Measurements from ENCODE around the gene CIDEC. TPM values are rescaled to one million over a fixed set of nuclear protein-coding genes. Genes with fewer than 3 reads are reported as not detected.
"Not testable (repeated sequence)": the region's sequence is repeated elsewhere in the genome, so short reads cannot be mapped to it uniquely, and the experiment has no call there.

CIDEC gene
- total RNA-seq, 3 donors from 2014 or later: 10.4 to 49.0 (median 14.9) TPM

- Histone ChIP-seq H3K36me3 (ENCODE audit: low read depth) (no peaks in the 10 kb centered on the region), H3K4me3 (no peak overlapping the region), H3K4me1 (ENCODE audit: low read depth) (peaks cover 59% of the 10 kb centered on the region), H3K9me3 (no peaks in the 10 kb centered on the region)
- ATAC-seq: no peak
- intact Hi-C loops (cut with DNase I, micrococcal nuclease): no loop called here
- no peak for DNase-seq
- TF ChIP-seq CTCF (IDR thresholded peaks at IDR 0.05): no peak
Observed at GRCh38 chr3:9899289-9899791, 19.3 kb upstream of the CIDEC start.

- Histone ChIP-seq H3K9me3 (no peaks in the 10 kb centered on the region), H3K4me3 (no peak overlapping the region), H3K36me3 (ENCODE audit: low read depth) (no peaks in the 10 kb centered on the region), H3K4me1 (ENCODE audit: low read depth) (peaks cover 59% of the 10 kb centered on the region)
- intact Hi-C loops (cut with DNase I, micrococcal nuclease): no loop called here
- DNase-seq (peak in 2 of 3 donors; percentile 61 to 76), ATAC-seq (peak; percentile 41)
- no peak for TF ChIP-seq CTCF (IDR thresholded peaks at IDR 0.05)
Observed at GRCh38 chr3:9898467-9899241, 18.6 kb upstream of the CIDEC start.

GRCh38 chr3:9897408-9898372, 17.6 kb upstream of the CIDEC start:
- ATAC-seq (peak; percentile 75), DNase-seq (peak; percentile 44 to 79 (median 56))
- Histone ChIP-seq H3K36me3 (ENCODE audit: low read depth) (no peaks in the 10 kb centered on the region), H3K9me3 (no peaks in the 10 kb centered on the region), H3K4me1 (ENCODE audit: low read depth) (peaks cover 60% of the 10 kb centered on the region), H3K4me3 (no peak overlapping the region)
- intact Hi-C loops (cut with DNase I, micrococcal nuclease): no loop called here
- TF ChIP-seq CTCF (IDR thresholded peaks at IDR 0.05): no peak

- H3K4me1 ChIP-seq (ENCODE audit: low read depth): peaks cover 57% of the 10 kb centered on the region
- H3K9me3 ChIP-seq; DNase-seq; H3K36me3 ChIP-seq (ENCODE audit: low read depth); H3K4me3 ChIP-seq; intact Hi-C loops (cut with DNase I, micrococcal nuclease): not testable (repeated sequence)
- ATAC-seq: peak; percentile 2
Observed at GRCh38 chr3:9896755-9897407, 16.8 kb upstream of the CIDEC start.

GRCh38 chr3:9895715-9896114, 15.7 kb upstream of the CIDEC start:
- H3K36me3 ChIP-seq (ENCODE audit: low read depth); H3K4me3 ChIP-seq; DNase-seq; H3K9me3 ChIP-seq; ATAC-seq; intact Hi-C loops (cut with DNase I, micrococcal nuclease): not testable (repeated sequence)
- peaks cover 57% of the 10 kb centered on the region for H3K4me1 ChIP-seq (ENCODE audit: low read depth)

- Histone ChIP-seq H3K9me3 (no peaks in the 10 kb centered on the region), H3K36me3 (ENCODE audit: low read depth) (no peaks in the 10 kb centered on the region), H3K4me3 (no peak overlapping the region), H3K4me1 (ENCODE audit: low read depth) (peaks cover 53% of the 10 kb centered on the region)
- DNase-seq: no peak
- no peak for TF ChIP-seq CTCF (IDR thresholded peaks at IDR 0.05)
- ATAC-seq: no peak
- intact Hi-C loops (cut with DNase I, micrococcal nuclease): no loop called here
Observed at GRCh38 chr3:9893739-9894138, 13.7 kb upstream of the CIDEC start.
